Measurements from ENCODE around the gene SLC9A5.

- TF ChIP-seq MAX (IDR thresholded peaks at IDR 0.05) (no peak), USF1 (IDR thresholded peaks at IDR 0.05) (no peak), CEBPB (IDR thresholded peaks at IDR 0.05) (no peak), TCF12 (IDR thresholded peaks at IDR 0.05; ENCODE audit: low read depth) (no peak), YY1 (IDR thresholded peaks at IDR 0.05; ENCODE audit: low read depth) (no peak)
Observed at GRCh38 chr16:67245186-67245585, 3.6 kb upstream of the SLC9A5 start.
